HEK293T (cell line): ENCODE measurements around the gene P3R3URF.
A peak's percentile ranks its signal among the peaks of the same experiment; 100 is the strongest.
"Not testable (repeated sequence)": the region's sequence is repeated elsewhere in the genome, so short reads cannot be mapped to it uniquely, and the experiment has no call there.

ENCODE experiments used
- CTCF ChIA-PET: fragments of 350-600 bp; formaldehyde crosslinking; extraction: SDS; loops from one replicate; lab custom pipeline; 2021; ENCODE audit warnings: antibody characterized with exemption, inconsistent platforms; lab: Yijun Ruan, JAX
- POLR2A ChIA-PET: fragments of 350-600 bp; formaldehyde crosslinking; extraction: SDS; loops from one replicate; lab custom pipeline; 2020; ENCODE audit warnings: antibody characterized with exemption, inconsistent platforms; lab: Yijun Ruan, JAX
- DNase-seq: peaks from one replicate; pipeline ENCODE4 v3.0.0; 2012; ENCODE audit warnings: mixed read lengths; ENCODE audit errors: extremely low spot score
- ARNT ChIP-seq: fragments of 450-650 bp; IDR thresholded peaks from 2 replicates; pipeline ENCODE4 v1.6.1; 2017; ENCODE audit warnings: mild to moderate bottlenecking
- BHLHE40 ChIP-seq: fragments of 450-650 bp; IDR thresholded peaks from 2 replicates; pipeline ENCODE4 v1.6.1; 2016; ENCODE audit warnings: mild to moderate bottlenecking, moderate library complexity, borderline replicate concordance
- CTBP1 ChIP-seq: fragments of 450-650 bp; IDR thresholded peaks from 2 replicates; pipeline ENCODE4 v1.6.1; 2016; ENCODE audit warnings: borderline replicate concordance
- ELF4 ChIP-seq: fragments of 450-650 bp; IDR thresholded peaks from 2 replicates; pipeline ENCODE4 v1.6.1; 2017; ENCODE audit warnings: antibody characterized with exemption
- FOXA1 ChIP-seq: fragments of 450-650 bp; IDR thresholded peaks from 2 replicates; pipeline ENCODE4 v1.6.1; 2016; ENCODE audit warnings: mild to moderate bottlenecking
- FOXK2 ChIP-seq: fragments of 450-650 bp; IDR thresholded peaks from 2 replicates; pipeline ENCODE4 v1.6.1; 2016; ENCODE audit warnings: mild to moderate bottlenecking
- FOXM1 ChIP-seq: fragments of 450-650 bp; IDR thresholded peaks from 2 replicates; pipeline ENCODE4 v1.6.1; 2017; ENCODE audit warnings: mild to moderate bottlenecking, borderline replicate concordance
- HDGF ChIP-seq: fragments of 450-650 bp; IDR thresholded peaks from 2 replicates; pipeline ENCODE4 v1.6.1; 2017; ENCODE audit warnings: antibody characterized with exemption, borderline replicate concordance
- L3MBTL2 ChIP-seq: fragments of 450-650 bp; conservative IDR thresholded peaks from 2 replicates; pipeline ENCODE4 v1.6.1; 2016; ENCODE audit warnings: mild to moderate bottlenecking
- LEF1 ChIP-seq: fragments of 450-650 bp; IDR thresholded peaks from 2 replicates; pipeline ENCODE4 v1.6.1; 2017; ENCODE audit warnings: mild to moderate bottlenecking, borderline replicate concordance
- NFRKB ChIP-seq: fragments of 450-650 bp; IDR thresholded peaks from 2 replicates; pipeline ENCODE4 v1.6.1; 2016; ENCODE audit warnings: mild to moderate bottlenecking, moderate library complexity
- SP1 ChIP-seq: fragments of 450-650 bp; IDR thresholded peaks from 2 replicates; pipeline ENCODE4 v1.6.1; 2017
- SUZ12 ChIP-seq: fragments of 450-650 bp; IDR thresholded peaks from 2 replicates; pipeline ENCODE4 v1.6.1; 2016; ENCODE audit warnings: mild to moderate bottlenecking
- TARDBP ChIP-seq: fragments of 450-650 bp; IDR thresholded peaks from 2 replicates; pipeline ENCODE4 v1.6.1; 2016
- ZNF384 ChIP-seq: fragments of 450-650 bp; IDR thresholded peaks from 2 replicates; pipeline ENCODE4 v1.6.1; 2016
- TF ChIP-seq, protein P1 (sequence below): fragments of 450-650 bp; IDR thresholded peaks from 2 replicates; pipeline ENCODE4 v1.6.1; 2016

The P3R3URF gene

DNA sequence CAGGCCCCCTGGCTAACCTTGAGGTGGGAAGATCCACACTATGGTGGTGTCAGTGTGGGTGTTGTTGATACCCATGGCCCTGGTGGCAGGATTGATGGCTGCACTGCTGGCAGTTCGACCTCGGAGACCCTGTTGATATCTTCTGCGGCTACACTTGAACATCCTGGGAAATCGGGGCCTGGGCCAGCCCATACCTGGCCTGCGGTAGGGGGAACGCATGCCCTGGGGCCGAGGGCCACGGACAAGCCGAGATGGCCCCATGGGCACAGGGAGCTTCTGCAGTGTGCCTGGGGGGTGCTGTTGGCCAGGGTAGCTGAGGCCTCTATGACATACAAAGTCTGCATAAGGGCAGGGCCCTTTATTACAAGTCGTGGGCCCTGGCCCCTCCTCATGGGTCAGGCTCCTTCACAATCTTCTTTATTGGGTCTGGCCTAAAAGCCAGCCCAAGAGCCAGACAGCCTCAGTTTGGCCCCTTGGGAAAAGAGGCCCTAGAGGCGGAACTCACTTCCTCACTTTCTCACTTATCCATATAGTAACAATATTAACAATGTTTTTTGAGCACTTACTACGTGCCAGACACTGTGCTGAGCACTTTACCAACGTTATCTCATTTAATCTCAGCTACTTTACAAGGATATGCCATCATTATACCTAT is at the start of gene P3R3URF:
P3R3URF (minus strand) TSS at position 278 of the 655 bp plus-strand sequence; CDS start at position 261, 17 bp downstream.
- ChIA-PET CTCF (no interaction called here), POLR2A (no interaction called here)
- TF ChIP-seq HDGF (no peak), CTBP1 (no peak), ZNF384 (no peak), TARDBP (no peak), FOXK2 (no peak), ELF4 (no peak), SP1 (no peak), FOXA1 (no peak), LEF1 (no peak), ARNT (no peak), FOXM1 (no peak)
- TF ChIP-seq, protein P1, sequence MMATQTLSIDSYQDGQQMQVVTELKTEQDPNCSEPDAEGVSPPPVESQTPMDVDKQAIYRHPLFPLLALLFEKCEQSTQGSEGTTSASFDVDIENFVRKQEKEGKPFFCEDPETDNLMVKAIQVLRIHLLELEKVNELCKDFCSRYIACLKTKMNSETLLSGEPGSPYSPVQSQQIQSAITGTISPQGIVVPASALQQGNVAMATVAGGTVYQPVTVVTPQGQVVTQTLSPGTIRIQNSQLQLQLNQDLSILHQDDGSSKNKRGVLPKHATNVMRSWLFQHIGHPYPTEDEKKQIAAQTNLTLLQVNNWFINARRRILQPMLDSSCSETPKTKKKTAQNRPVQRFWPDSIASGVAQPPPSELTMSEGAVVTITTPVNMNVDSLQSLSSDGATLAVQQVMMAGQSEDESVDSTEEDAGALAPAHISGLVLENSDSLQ = no peak
- no peak for DNase-seq

DNA sequence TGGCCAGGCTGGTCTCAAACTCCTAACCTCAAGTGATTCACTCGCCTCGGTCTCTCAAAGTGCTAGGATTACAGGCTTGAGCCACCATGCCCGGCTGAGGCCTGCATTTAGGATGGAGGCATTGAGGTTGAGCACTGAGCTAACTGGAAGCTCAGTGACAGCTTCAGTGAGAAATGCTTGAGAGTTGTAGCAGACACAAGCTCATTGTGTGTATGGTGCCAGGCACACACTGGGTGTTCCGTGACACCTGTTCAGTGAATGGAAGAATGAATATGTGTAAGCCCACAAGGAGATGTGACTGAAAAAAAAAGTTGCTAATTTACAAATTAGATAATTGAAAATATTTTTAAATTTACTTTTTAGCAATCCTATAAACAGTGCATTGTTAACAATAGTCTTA is 48.7 kb upstream of the P3R3URF start:
- POLR2A ChIA-PET = interaction anchor here (2.5 kb wide), 1 partner anchor 22 kb away, joined by 15 read pairs; the partner anchor contains the start of gene RAD54L
- CTCF ChIA-PET = interaction anchor here (0.7 to 3.7 kb wide), 3 partner anchors 16 to 42 kb away, joined by 3 to 36 read pairs (median 6); no protein-coding TSS in a partner anchor
- no peak for DNase-seq
- TF ChIP-seq HDGF = no peak
- no peak for TF ChIP-seq L3MBTL2
- no peak for TF ChIP-seq CTBP1
- no peak for TF ChIP-seq SP1
- TF ChIP-seq ZNF384 = no peak
- TF ChIP-seq ELF4 = no peak
- TF ChIP-seq ARNT = no peak
- no peak for TF ChIP-seq LEF1

DNA sequence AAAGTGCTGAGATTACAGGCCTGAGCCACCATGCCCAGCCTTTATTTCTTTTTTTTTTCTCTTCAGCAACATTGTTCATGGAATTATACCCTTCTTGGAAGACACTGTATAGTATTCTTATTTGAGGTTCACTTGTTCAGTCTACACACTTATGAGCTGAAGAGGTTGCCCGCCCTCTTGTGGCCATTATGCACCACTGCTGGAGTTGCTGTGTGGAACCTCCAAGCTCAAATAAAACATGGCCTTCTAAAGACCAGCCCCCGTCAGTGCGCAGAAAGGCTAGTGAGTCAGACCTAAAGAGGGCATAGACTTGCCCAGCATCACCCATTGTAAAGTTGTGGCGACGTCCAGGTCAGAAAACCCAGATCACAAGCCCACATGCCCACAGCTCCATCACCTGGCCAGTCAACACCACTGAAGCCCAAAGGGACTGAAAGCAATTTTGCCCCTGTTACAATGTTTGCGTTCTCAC is 47.2 kb upstream of the P3R3URF start:
- DNase-seq = peak; percentile 71
- ChIA-PET CTCF (interaction anchor here (0.5 to 3.7 kb wide), 26 partner anchors 10 to 412 kb away, joined by 3 to 36 read pairs (median 6); partner anchors contain the start of genes LURAP1 and PIK3R3), POLR2A (interaction anchor here (1.0 to 2.5 kb wide), 4 partner anchors 21 to 184 kb away, joined by 3 to 15 read pairs (median 4); partner anchors contain the start of genes PIK3R3 and RAD54L)
- TF ChIP-seq HDGF (no peak), ARNT (no peak), SUZ12 (no peak), LEF1 (no peak), SP1 (no peak), TARDBP (no peak), FOXA1 (no peak)
- TF ChIP-seq, protein P1 = no peak

DNA sequence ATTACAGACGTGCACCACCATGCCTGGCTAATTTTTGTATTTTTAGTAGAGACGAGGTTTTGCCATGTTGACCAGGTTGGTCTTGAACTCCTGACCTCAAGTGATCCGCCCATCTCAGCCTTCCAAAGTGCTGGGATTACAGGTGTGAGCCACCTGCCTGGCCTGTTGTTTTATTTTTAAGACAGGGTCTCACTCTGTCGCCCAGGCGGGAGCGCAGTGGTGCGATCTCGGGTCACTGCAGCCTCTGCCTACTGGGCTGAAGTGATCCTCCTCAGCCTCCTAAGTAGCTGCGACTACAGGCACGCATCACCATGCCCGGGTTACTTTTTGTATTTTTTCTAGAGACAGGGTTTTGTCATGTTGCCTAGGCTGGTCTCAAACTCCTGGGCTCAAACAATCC is 46.8 kb upstream of the P3R3URF start:
- ChIA-PET POLR2A (interaction anchor here (1.0 to 2.5 kb wide), 4 partner anchors 21 to 183 kb away, joined by 3 to 15 read pairs (median 4); partner anchors contain the start of genes PIK3R3 and RAD54L), CTCF (interaction anchor here (0.5 to 3.7 kb wide), 21 partner anchors 10 to 411 kb away, joined by 3 to 36 read pairs (median 6); partner anchors contain the start of gene LURAP1)
- DNase-seq = not testable (repeated sequence)

DNA sequence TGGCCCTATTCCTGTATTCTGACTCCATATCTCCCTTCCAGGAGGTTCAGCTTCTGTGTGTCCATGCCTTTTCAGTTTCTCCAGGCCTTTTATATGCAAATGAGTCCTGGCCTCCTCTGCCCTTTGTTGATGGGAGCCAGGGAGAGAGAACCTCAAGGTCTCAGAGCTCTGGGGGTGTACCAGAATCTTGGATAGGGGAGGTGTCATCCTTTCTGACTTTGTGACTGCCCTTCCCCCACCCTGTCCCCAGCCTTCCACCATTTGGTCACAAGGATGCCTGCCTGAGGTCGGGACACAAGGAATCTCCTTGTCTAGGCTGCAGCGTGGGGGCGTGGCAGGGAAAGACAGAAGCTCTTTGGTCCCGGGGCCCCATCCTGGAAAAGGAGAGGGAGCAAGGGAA is 45.5 kb upstream of the P3R3URF start:
- no peak for DNase-seq
- CTCF ChIA-PET = no interaction called here
- TF ChIP-seq FOXM1 (no peak), ELF4 (no peak), SUZ12 (no peak), BHLHE40 (no peak), HDGF (no peak), CTBP1 (no peak)
- TF ChIP-seq, protein P1 = no peak
- POLR2A ChIA-PET = interaction anchor here (0.8 to 1.2 kb wide), 4 partner anchors 12 to 23 kb away, joined by 3 to 5 read pairs (median 3); no protein-coding TSS in a partner anchor

DNA sequence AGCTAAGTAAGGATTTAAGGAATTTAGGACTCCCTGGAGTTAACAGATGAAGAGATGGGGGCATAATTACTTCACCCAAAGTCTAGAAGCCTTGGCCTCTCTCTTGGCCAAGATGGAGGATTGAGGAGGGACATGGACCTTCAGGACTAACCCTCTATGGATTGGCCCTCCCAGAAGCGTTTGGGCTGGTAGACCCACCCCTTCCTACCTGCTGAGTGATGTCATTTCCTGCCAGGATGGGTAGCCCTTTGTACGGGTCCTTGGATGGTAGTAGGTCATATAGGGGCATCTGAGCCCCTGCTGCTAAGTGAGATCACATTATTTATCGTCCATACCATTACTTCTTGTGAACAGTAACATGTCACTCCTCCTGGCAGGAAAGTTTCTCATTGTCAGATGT is 44.5 kb upstream of the P3R3URF start:
- TF ChIP-seq FOXK2 = no peak
- no peak for TF ChIP-seq ELF4
- no peak for TF ChIP-seq ZNF384
- no peak for TF ChIP-seq TARDBP
- TF ChIP-seq CTBP1 = no peak
- no peak for TF ChIP-seq HDGF
- TF ChIP-seq LEF1 = no peak
- no peak for TF ChIP-seq L3MBTL2
- no peak for TF ChIP-seq BHLHE40
- TF ChIP-seq SP1 = no peak
- no peak for TF ChIP-seq FOXM1
- TF ChIP-seq FOXA1 = no peak
- TF ChIP-seq SUZ12 = no peak
- TF ChIP-seq, protein P1 = no peak
- no peak for TF ChIP-seq NFRKB
- TF ChIP-seq ARNT = no peak
- ChIA-PET POLR2A (interaction anchor here (1.2 to 2.1 kb wide), 2 partner anchors 22 to 26 kb away, joined by 3 to 6 read pairs; no protein-coding TSS in a partner anchor), CTCF (no interaction called here)
- no peak for DNase-seq
